Measurements from ENCODE around the gene NAP1L4. TPM values are rescaled to one million over a fixed set of nuclear protein-coding genes. Genes with fewer than 3 reads are reported as not detected.

NAP1L4 gene
- polyA plus RNA-seq, 1 of the 3 experiments (the other 2 are of a cell fraction), result 104 TPM

DNA sequence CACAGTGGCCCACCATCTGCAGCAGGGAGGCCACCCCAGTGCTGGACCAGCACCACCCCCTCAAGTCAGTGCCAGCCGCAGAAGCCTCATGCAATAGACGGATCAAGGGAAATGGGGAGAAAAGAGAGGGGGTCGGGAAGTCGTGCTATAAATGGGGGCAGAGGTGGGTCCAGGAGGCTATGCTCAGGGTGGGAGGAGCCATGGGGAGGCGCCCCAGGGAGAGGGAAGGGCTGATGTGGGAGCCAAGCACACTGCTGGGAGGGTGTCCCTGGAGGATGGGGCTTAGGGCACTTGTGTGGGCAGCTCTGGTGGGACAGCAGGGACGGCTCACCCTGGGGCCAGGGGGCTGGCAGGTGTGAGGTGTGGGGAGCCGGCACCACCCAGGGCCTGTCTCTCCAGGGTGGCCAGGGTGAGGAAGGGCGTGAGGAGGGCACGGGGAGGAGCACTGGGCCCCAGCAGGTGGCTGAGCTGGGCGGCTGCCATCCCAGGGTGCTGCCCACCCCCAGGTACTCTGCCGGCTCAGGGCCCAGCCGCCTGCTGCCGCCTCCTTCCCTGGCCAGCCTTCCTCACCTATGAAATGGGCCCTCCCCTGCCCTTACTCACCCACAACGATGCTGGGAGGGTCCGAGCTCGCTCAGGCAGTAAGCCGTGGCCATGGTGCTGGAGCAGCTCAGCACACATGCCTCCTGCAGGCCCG is 80.9 kb downstream of the NAP1L4 start (continued):
- TF ChIP-seq CHD2 (IDR thresholded peaks at IDR 0.05; ENCODE audit: low read length, partially characterized antibody) (no peak), YY1 (IDR thresholded peaks at IDR 0.05; ENCODE audit: low read depth) (no peak), JUND (IDR thresholded peaks at IDR 0.05) (no peak), MEF2A (IDR thresholded peaks at IDR 0.05; ENCODE audit: borderline replicate concordance, low read depth) (no peak), RAD21 (IDR thresholded peaks at IDR 0.05; ENCODE audit: low read length) (no peak), RXRA (IDR thresholded peaks at IDR 0.05; ENCODE audit: borderline replicate concordance, low read depth) (no peak), FOSL2 (IDR thresholded peaks at IDR 0.05; ENCODE audit: borderline replicate concordance, low read depth) (no peak), ELF1 (IDR thresholded peaks at IDR 0.05) (no peak)
- TF ChIP-seq, protein P1, sequence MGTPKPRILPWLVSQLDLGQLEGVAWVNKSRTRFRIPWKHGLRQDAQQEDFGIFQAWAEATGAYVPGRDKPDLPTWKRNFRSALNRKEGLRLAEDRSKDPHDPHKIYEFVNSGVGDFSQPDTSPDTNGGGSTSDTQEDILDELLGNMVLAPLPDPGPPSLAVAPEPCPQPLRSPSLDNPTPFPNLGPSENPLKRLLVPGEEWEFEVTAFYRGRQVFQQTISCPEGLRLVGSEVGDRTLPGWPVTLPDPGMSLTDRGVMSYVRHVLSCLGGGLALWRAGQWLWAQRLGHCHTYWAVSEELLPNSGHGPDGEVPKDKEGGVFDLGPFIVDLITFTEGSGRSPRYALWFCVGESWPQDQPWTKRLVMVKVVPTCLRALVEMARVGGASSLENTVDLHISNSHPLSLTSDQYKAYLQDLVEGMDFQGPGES (IDR thresholded peaks at IDR 0.05; ENCODE audit: low read depth, low read length), result no peak
- TF ChIP-seq, protein P2, sequence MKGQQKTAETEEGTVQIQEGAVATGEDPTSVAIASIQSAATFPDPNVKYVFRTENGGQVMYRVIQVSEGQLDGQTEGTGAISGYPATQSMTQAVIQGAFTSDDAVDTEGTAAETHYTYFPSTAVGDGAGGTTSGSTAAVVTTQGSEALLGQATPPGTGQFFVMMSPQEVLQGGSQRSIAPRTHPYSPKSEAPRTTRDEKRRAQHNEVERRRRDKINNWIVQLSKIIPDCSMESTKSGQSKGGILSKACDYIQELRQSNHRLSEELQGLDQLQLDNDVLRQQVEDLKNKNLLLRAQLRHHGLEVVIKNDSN (IDR thresholded peaks at IDR 0.05; ENCODE audit: borderline replicate concordance, low read depth), result no peak

DNA sequence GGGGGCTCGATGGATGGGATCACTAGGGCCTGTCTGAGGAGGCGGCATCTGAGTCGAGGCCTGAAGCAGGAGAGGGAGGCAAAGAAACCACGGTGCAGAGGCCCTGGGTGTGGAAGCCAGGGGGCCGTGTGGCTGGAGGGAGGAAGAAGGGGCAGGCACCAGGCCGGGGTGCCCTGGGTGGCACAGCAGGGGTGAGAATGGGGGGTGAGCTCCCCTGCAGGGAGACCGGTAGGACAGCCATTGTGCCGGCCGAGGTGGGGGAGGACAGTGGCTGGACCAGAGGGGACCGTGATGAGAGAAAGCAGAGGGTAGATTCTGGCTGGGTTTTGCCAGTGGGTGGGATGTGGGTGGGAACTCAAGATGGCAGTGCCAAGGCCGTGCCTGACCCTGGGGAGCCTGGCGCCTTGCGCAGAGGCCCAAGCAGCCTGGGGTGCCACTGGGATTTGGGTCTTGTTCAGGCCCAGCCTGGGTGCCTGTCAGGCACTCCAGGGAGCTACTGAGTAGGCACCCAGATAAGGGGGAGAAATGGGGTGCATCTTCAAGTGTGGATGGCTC is 81.7 kb downstream of the NAP1L4 start:
- H3K27me3 ChIP-seq (ENCODE audit: insufficient read depth), result no peaks in the 10 kb centered on the region
- no peak overlapping the region for H3K4me2 ChIP-seq
- no peak for DNase-seq
- H3K79me2 ChIP-seq (ENCODE audit: insufficient read depth), result no peaks in the 10 kb centered on the region
- no peak overlapping the region for H2AFZ ChIP-seq (ENCODE audit: low read depth)
- no peak overlapping the region for H3K9ac ChIP-seq
- H3K9me2 ChIP-seq, result no peaks in the 10 kb centered on the region
- H3K36me3 ChIP-seq (replicated peaks in 1 of 2; ENCODE audit: control insufficient read depth in 1 of 2, insufficient read depth in 2 of 2, low read length in 1 of 2), result no peaks in the 10 kb centered on the region
- no peak for TF ChIP-seq FOXJ3 (CRISPR knock-in tag; IDR thresholded peaks at IDR 0.05)
- no peak for TF ChIP-seq SIN3A (IDR thresholded peaks at IDR 0.05; ENCODE audit: borderline replicate concordance, low read depth, low read length)
- TF ChIP-seq ELF1 (IDR thresholded peaks at IDR 0.05), result no peak
- TF ChIP-seq MXI1 (IDR thresholded peaks at IDR 0.05; ENCODE audit: low read depth, low read length), result no peak
- TF ChIP-seq, protein P3, sequence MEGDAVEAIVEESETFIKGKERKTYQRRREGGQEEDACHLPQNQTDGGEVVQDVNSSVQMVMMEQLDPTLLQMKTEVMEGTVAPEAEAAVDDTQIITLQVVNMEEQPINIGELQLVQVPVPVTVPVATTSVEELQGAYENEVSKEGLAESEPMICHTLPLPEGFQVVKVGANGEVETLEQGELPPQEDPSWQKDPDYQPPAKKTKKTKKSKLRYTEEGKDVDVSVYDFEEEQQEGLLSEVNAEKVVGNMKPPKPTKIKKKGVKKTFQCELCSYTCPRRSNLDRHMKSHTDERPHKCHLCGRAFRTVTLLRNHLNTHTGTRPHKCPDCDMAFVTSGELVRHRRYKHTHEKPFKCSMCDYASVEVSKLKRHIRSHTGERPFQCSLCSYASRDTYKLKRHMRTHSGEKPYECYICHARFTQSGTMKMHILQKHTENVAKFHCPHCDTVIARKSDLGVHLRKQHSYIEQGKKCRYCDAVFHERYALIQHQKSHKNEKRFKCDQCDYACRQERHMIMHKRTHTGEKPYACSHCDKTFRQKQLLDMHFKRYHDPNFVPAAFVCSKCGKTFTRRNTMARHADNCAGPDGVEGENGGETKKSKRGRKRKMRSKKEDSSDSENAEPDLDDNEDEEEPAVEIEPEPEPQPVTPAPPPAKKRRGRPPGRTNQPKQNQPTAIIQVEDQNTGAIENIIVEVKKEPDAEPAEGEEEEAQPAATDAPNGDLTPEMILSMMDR (IDR thresholded peaks at IDR 0.05), result no peak
- H3K27ac ChIP-seq (ENCODE audit: low read depth in 2 of 2, low read length in 1 of 2), result no peak overlapping the region
- WGBS (ENCODE audit: low lambda C conversion rate), result 93% methylated on average over 13 of the region's 13 CpGs
- peaks cover 17 to 25% of the 10 kb centered on the region in 2 experiments; a peak in 3 of 4 replicates for H3K4me1 ChIP-seq (ENCODE audit: control insufficient read depth in 1 of 2, insufficient read depth in 2 of 2, low read depth in 1 of 2, low read length in 1 of 2)
- no peak overlapping the region for H3K4me3 ChIP-seq (ENCODE audit: low read depth in 2 of 2, low read length in 1 of 2)
- no peaks in the 10 kb centered on the region for H4K20me1 ChIP-seq (ENCODE audit: insufficient read depth)
- no peaks in the 10 kb centered on the region for H3F3A ChIP-seq (replicated peaks; ENCODE audit: insufficient read depth)
- ChIA-PET CTCF (interaction anchor here (1.7 kb wide), 1 partner anchor 20 kb away, joined by 5 read pairs; no protein-coding TSS in a partner anchor), POLR2A (no interaction called here)
- H3K9me3 ChIP-seq, result no peaks in the 10 kb centered on the region

All from SK-N-SH (cell line).